IPS-20b (cell line): ENCODE results near the gene TCF20.

Source experiments
- H3K27ac ChIP-seq: one replicate; pipeline ENCODE4 v1.5.1; 2013; ENCODE audit warnings: low read length
- H3K27me3 ChIP-seq: 2 replicates; pipeline ENCODE4 v1.6.1; 2013; ENCODE audit warnings: mild to moderate bottlenecking, low read length, inconsistent platforms; ENCODE audit not compliant: insufficient read depth
- H3K36me3 ChIP-seq: 2 replicates; pipeline ENCODE4 v1.6.1; 2013; ENCODE audit warnings: low read depth, mild to moderate bottlenecking, inconsistent platforms, low read length, moderate library complexity; ENCODE audit not compliant: insufficient read depth
- H3K4me1 ChIP-seq: 2 replicates; pipeline ENCODE4 v1.6.1; 2013; ENCODE audit warnings: mild to moderate bottlenecking, control low read depth, inconsistent platforms, low read length, moderate library complexity; ENCODE audit not compliant: insufficient read depth
- H3K4me3 ChIP-seq: 2 replicates; pipeline ENCODE4 v1.5.1; 2013; ENCODE audit warnings: mild to moderate bottlenecking, low read length, inconsistent platforms
- H3K9ac ChIP-seq: 2 replicates; pipeline ENCODE4 v1.6.1; 2013; ENCODE audit warnings: low read depth, mild to moderate bottlenecking, inconsistent platforms, low read length, moderate library complexity
- H3K9me3 ChIP-seq: 2 replicates; pipeline ENCODE4 v1.6.1; 2013; ENCODE audit warnings: mild to moderate bottlenecking, low read depth, low read length, inconsistent platforms; ENCODE audit not compliant: insufficient read depth

The TCF20 gene

GRCh38 chr22:42247596-42247995 is 22.9 kb downstream of the TCF20 start:
- Histone ChIP-seq H3K27me3 (no peaks in the 10 kb centered on the region), H3K9me3 (no peaks in the 10 kb centered on the region), H3K4me3 (no peak overlapping the region), H3K27ac (no peak overlapping the region), H3K9ac (no peak overlapping the region), H3K36me3 (no peaks in the 10 kb centered on the region; the same call in 1 of the 2 replicates), H3K4me1 (no peaks in the 10 kb centered on the region)

- no peaks in the 10 kb centered on the region; the same call in 1 of the 2 replicates for H3K36me3 ChIP-seq
These were observed 26.7 kb downstream of the TCF20 start for GRCh38 chr22:42243802-42244060.

GRCh38 chr22:42236848-42237247 is 33.6 kb downstream of the TCF20 start:
- H3K4me3 ChIP-seq, result no peak overlapping the region
- no peaks in the 10 kb centered on the region for H3K27me3 ChIP-seq
- H3K9ac ChIP-seq, result no peak overlapping the region
- no peak overlapping the region for H3K27ac ChIP-seq
- H3K4me1 ChIP-seq, result no peaks in the 10 kb centered on the region
- H3K36me3 ChIP-seq, result no peaks in the 10 kb centered on the region
- H3K9me3 ChIP-seq, result peaks cover 6% of the 10 kb centered on the region; the same call in 1 of the 2 replicates

More at GRCh38 chr22:42243802-42244060, 26.7 kb downstream of the TCF20 start:
- Histone ChIP-seq H3K9me3 (no peaks in the 10 kb centered on the region), H3K4me1 (no peaks in the 10 kb centered on the region), H3K4me3 (no peak overlapping the region), H3K27me3 (no peaks in the 10 kb centered on the region), H3K9ac (no peak overlapping the region), H3K27ac (no peak overlapping the region)

GRCh38 chr22:42236268-42236667 is 34.2 kb downstream of the TCF20 start:
- Histone ChIP-seq H3K27ac (no peak overlapping the region), H3K36me3 (no peaks in the 10 kb centered on the region), H3K27me3 (no peaks in the 10 kb centered on the region), H3K4me1 (no peaks in the 10 kb centered on the region), H3K9me3 (peaks cover 6% of the 10 kb centered on the region; the same call in 1 of the 2 replicates), H3K9ac (no peak overlapping the region), H3K4me3 (no peak overlapping the region)

GRCh38 chr22:42233879-42234278 is 36.6 kb downstream of the TCF20 start:
- H3K9me3 ChIP-seq, result peaks cover 6% of the 10 kb centered on the region; the same call in 1 of the 2 replicates
- H3K4me1 ChIP-seq, result no peaks in the 10 kb centered on the region
- H3K27me3 ChIP-seq, result no peaks in the 10 kb centered on the region
- H3K27ac ChIP-seq, result no peak overlapping the region
- H3K36me3 ChIP-seq, result no peaks in the 10 kb centered on the region
- H3K9ac ChIP-seq, result no peak overlapping the region
- H3K4me3 ChIP-seq, result no peak overlapping the region

GRCh38 chr22:42231929-42232328 is 38.5 kb downstream of the TCF20 start:
- Histone ChIP-seq H3K9ac (no peak overlapping the region), H3K27me3 (no peaks in the 10 kb centered on the region), H3K27ac (no peak overlapping the region), H3K4me1 (no peaks in the 10 kb centered on the region), H3K4me3 (no peak overlapping the region), H3K36me3 (no peaks in the 10 kb centered on the region), H3K9me3 (no peaks in the 10 kb centered on the region)

- Histone ChIP-seq H3K4me1 (no peaks in the 10 kb centered on the region), H3K27me3 (no peaks in the 10 kb centered on the region), H3K9me3 (no peaks in the 10 kb centered on the region), H3K36me3 (no peaks in the 10 kb centered on the region), H3K4me3 (no peak overlapping the region), H3K27ac (no peak overlapping the region), H3K9ac (no peak overlapping the region)
These were observed 40.9 kb downstream of the TCF20 start for GRCh38 chr22:42229455-42230149.

GRCh38 chr22:42228483-42228882 is 42.0 kb downstream of the TCF20 start:
- Histone ChIP-seq H3K27ac (no peak overlapping the region), H3K27me3 (no peaks in the 10 kb centered on the region)

GRCh38 chr22:42227435-42227834 is 43.0 kb downstream of the TCF20 start:
- Histone ChIP-seq H3K27me3 (no peaks in the 10 kb centered on the region), H3K36me3 (no peaks in the 10 kb centered on the region), H3K9ac (no peak overlapping the region), H3K9me3 (no peaks in the 10 kb centered on the region), H3K27ac (no peak overlapping the region), H3K4me3 (no peak overlapping the region), H3K4me1 (no peaks in the 10 kb centered on the region)

More at GRCh38 chr22:42228483-42228882, 42.0 kb downstream of the TCF20 start:
- Histone ChIP-seq H3K9me3 (no peaks in the 10 kb centered on the region), H3K4me3 (no peak overlapping the region), H3K36me3 (no peaks in the 10 kb centered on the region), H3K9ac (no peak overlapping the region), H3K4me1 (no peaks in the 10 kb centered on the region)

GRCh38 chr22:42225841-42226240 is 44.6 kb downstream of the TCF20 start:
- no peaks in the 10 kb centered on the region for H3K4me1 ChIP-seq

GRCh38 chr22:42222140-42222539 is 48.3 kb downstream of the TCF20 start:
- Histone ChIP-seq H3K27ac (no peak overlapping the region), H3K27me3 (no peaks in the 10 kb centered on the region), H3K36me3 (no peaks in the 10 kb centered on the region), H3K9ac (no peak overlapping the region), H3K9me3 (no peaks in the 10 kb centered on the region), H3K4me1 (peaks cover 17% of the 10 kb centered on the region), H3K4me3 (no peak overlapping the region)

More at GRCh38 chr22:42225841-42226240, 44.6 kb downstream of the TCF20 start:
- H3K36me3 ChIP-seq, result no peaks in the 10 kb centered on the region
- H3K27ac ChIP-seq, result no peak overlapping the region
- no peak overlapping the region for H3K4me3 ChIP-seq
- H3K27me3 ChIP-seq, result no peaks in the 10 kb centered on the region
- no peak overlapping the region for H3K9ac ChIP-seq
- H3K9me3 ChIP-seq, result no peaks in the 10 kb centered on the region
